RWPE2 (cell line): ENCODE data around the gene PRDM16.

Experiments
- ATAC-seq: fragments of 200-7000 bp; cut with Tn5 transposase; 3 replicates; pipeline ENCODE4 v1.9.1; 2021; ENCODE audit warnings: low read depth
- DNase-seq: peaks from one replicate; pipeline ENCODE4 v3.0.0-alpha.2; 2020; ENCODE audit warnings: low spot score
- H3K27ac ChIP-seq: fragments of 450-650 bp; 2 replicates; pipeline ENCODE4 v1.5.1; 2017; ENCODE audit warnings: mild to moderate bottlenecking; ENCODE audit not compliant: poor library complexity, severe bottlenecking
- H3K27me3 ChIP-seq: fragments of 250-450 bp; sonication (Bioruptor Pico); 2 replicates; pipeline ENCODE4 v1.5.1; 2021; ENCODE audit warnings: mild to moderate bottlenecking, moderate library complexity; ENCODE audit not compliant: insufficient read depth, poor library complexity, severe bottlenecking
- H3K36me3 ChIP-seq: fragments of 250-450 bp; sonication (Bioruptor Pico); 2 replicates; pipeline ENCODE4 v1.5.1; 2020; ENCODE audit warnings: low read depth, mild to moderate bottlenecking, moderate library complexity
- H3K4me1 ChIP-seq: fragments of 250-450 bp; sonication (Bioruptor Pico); 2 replicates; pipeline ENCODE4 v1.5.1; 2021; ENCODE audit warnings: mild to moderate bottlenecking, moderate library complexity; ENCODE audit not compliant: insufficient read depth, poor library complexity, severe bottlenecking
- H3K4me3 ChIP-seq: fragments of 250-450 bp; sonication (Bioruptor Pico); 2 replicates; pipeline ENCODE4 v1.5.1; 2021; ENCODE audit warnings: mild to moderate bottlenecking, moderate library complexity; ENCODE audit not compliant: severe bottlenecking
- H3K9me3 ChIP-seq: fragments of 250-450 bp; sonication (Bioruptor Pico); 2 replicates; pipeline ENCODE4 v1.5.1; 2021; ENCODE audit warnings: mild to moderate bottlenecking, moderate library complexity; ENCODE audit not compliant: severe bottlenecking
- TF ChIP-seq, protein P1 (sequence below): fragments of 450-650 bp; IDR thresholded peaks from one replicate; pipeline ENCODE4 v1.5.1; 2017; ENCODE audit warnings: mild to moderate bottlenecking, moderate library complexity; ENCODE audit not compliant: poor library complexity, severe bottlenecking

The PRDM16 gene

DNA sequence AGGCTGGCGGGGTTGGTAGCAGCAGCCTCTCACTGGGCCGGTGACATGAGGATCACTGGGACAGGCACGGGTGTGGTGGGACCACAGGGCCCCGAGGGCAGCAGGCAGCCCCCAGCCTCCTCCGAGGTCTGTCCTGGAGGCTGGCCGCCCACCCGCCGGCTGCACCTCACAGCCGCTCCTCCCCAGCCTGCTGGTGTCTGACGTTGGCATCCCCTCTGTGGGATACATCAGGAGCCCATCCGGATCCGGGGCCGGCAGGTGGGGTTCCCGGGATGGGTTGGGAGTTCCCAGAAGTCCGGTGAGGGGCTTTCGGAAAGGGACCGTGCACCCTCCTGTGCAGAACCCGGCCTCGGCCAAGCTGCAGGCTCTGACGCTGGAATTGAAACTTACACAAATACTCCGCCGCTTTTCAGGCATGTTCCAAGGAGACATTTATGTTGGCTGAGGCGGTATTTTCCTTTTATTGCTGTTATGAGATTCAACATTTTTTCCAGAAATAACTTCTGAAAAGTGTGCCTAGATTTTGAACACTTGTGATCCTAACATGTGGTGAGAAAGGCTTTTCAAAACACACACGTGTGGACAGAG is 243.4 kb downstream of the PRDM16 start:
- Histone ChIP-seq H3K27ac (peak overlapping the region; percentile 84), H3K9me3 (no peaks in the 10 kb centered on the region), H3K27me3 (peaks cover 2% of the 10 kb centered on the region), H3K4me3 (no peak overlapping the region), H3K36me3 (no peaks in the 10 kb centered on the region), H3K4me1 (peaks cover 10% of the 10 kb centered on the region)
- no peak for ATAC-seq
- DNase-seq = no peak
- TF ChIP-seq, protein P1, sequence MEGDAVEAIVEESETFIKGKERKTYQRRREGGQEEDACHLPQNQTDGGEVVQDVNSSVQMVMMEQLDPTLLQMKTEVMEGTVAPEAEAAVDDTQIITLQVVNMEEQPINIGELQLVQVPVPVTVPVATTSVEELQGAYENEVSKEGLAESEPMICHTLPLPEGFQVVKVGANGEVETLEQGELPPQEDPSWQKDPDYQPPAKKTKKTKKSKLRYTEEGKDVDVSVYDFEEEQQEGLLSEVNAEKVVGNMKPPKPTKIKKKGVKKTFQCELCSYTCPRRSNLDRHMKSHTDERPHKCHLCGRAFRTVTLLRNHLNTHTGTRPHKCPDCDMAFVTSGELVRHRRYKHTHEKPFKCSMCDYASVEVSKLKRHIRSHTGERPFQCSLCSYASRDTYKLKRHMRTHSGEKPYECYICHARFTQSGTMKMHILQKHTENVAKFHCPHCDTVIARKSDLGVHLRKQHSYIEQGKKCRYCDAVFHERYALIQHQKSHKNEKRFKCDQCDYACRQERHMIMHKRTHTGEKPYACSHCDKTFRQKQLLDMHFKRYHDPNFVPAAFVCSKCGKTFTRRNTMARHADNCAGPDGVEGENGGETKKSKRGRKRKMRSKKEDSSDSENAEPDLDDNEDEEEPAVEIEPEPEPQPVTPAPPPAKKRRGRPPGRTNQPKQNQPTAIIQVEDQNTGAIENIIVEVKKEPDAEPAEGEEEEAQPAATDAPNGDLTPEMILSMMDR = no peak

DNA sequence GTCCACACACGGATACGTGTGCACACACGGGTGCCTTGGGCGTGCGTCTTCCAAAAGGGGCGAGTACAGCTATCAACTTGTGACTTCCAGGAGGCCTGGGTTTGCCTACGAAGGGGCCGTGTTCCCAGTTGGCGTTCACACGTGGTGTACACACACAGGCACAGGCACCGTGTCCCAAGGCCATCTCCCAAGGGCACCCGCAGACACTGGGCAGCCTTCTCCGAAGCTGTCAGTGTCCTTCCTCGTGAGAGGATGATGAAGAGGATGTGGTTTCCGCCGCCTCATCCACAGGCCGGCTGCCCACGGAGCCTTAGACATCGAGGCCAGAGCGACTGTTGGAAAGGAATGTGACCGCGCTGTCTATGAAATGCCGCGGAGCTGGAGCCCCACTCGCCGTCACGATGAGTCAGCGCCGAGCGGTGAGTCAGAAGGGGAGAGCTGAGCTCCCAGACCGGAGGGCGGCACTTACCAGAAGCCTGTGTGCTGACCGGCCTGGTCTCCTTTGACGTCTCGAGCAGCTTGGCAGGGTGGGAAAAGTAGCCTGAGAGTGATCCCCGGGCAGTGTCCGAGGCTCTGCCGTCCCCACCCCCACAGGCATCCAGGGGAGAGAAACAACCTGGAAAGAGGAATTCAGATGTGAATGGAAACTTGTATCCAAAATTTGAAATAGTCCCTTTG is 244.0 kb downstream of the PRDM16 start:
- no peaks in the 10 kb centered on the region for H3K36me3 ChIP-seq
- DNase-seq (peak; percentile 96), ATAC-seq (peak; percentile 98)
- no peaks in the 10 kb centered on the region for H3K9me3 ChIP-seq
- H3K27ac ChIP-seq = peak overlapping the region; percentile 84
- TF ChIP-seq, protein P1 = no peak
- peaks cover 6% of the 10 kb centered on the region for H3K4me1 ChIP-seq
- no peak overlapping the region for H3K4me3 ChIP-seq
- peaks cover 2% of the 10 kb centered on the region for H3K27me3 ChIP-seq

- peaks cover 2% of the 10 kb centered on the region for H3K27me3 ChIP-seq
- ATAC-seq = peak; percentile 31
- H3K4me1 ChIP-seq = peaks cover 6% of the 10 kb centered on the region
- H3K27ac ChIP-seq = peak overlapping the region; percentile 84
- H3K4me3 ChIP-seq = no peak overlapping the region
- no peak for DNase-seq
- TF ChIP-seq, protein P1 = no peak
- no peaks in the 10 kb centered on the region for H3K9me3 ChIP-seq
- H3K36me3 ChIP-seq = no peaks in the 10 kb centered on the region
These were observed 244.6 kb downstream of the PRDM16 start for GRCh38 chr1:3313576-3313950.

DNA sequence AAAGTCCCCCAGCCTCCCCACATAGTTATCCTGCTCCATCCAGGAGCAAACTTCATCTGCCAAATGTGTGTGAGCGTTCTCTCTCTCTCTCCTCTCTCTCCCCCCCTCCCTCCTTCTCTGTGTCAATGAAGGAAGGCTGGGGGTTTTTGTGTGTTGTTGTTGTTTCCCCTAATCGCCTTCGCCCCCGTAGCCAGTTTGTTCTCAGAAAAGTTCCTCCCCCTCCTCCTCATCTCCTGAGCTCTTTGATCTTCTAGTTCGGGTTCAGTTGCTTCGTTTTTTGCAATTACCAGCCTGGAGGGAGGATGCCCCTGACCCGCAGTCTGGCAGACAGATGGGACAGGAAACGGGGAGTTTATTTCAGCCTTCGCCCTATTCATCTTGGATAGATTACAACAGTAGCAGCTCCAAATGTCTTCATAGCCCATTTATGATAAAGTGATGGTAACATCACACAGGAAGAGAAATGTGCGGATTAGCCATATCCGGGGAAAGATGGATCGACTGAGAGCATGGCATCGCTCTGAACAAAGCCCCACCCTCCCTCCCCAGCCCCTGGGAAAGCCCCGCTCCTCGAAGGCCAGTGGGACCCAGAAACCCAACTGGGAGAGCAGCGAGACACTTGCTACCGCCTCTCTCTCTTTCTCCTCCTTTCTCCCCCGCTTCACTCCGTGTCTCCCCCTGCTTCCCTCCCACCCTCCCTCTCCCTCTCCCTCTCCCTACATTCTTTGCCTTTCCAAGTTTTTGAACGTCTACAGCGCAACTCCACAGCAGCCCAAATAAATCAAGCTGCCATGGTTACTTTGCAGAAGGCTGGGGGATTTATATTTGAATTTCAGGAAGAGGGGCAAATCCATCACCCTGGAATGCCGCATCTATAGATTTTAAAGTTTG is 245.7 kb downstream of the PRDM16 start:
- TF ChIP-seq, protein P1 = no peak
- Histone ChIP-seq H3K36me3 (no peaks in the 10 kb centered on the region), H3K4me1 (peaks cover 6% of the 10 kb centered on the region), H3K4me3 (no peak overlapping the region), H3K27me3 (peaks cover 2% of the 10 kb centered on the region), H3K9me3 (no peaks in the 10 kb centered on the region), H3K27ac (peak overlapping the region; percentile 84)
- DNase-seq (no peak), ATAC-seq (no peak)
